Suprapubic skin (tissue), 4 donors: ENCODE measurements around the gene KNCN. TPM values are rescaled to one million over a fixed set of nuclear protein-coding genes. Genes with fewer than 3 reads are reported as not detected.

Experiments
- DNase-seq, 2 donors: peaks; one replicate each; pipeline ENCODE4 v3.0.0-alpha.2; 2019; ENCODE audit warnings: low spot score in 2 of 2
- H3K27ac ChIP-seq: fragments of 200-600 bp; sonication (generic); one replicate; pipeline ENCODE4 v1.5.1; 2019
- H3K27me3 ChIP-seq: fragments of 200-600 bp; sonication (generic); one replicate; pipeline ENCODE4 v1.5.1; 2019
- H3K36me3 ChIP-seq: fragments of 200-600 bp; sonication (generic); one replicate; pipeline ENCODE4 v1.5.1; 2019
- H3K4me1 ChIP-seq: fragments of 200-600 bp; sonication (generic); one replicate; pipeline ENCODE4 v1.5.1; 2019
- H3K4me3 ChIP-seq: fragments of 200-600 bp; sonication (generic); one replicate; pipeline ENCODE4 v1.5.1; 2019; ENCODE audit warnings: mild to moderate bottlenecking
- H3K9me3 ChIP-seq: fragments of 200-600 bp; sonication (generic); one replicate; pipeline ENCODE4 v1.5.1; 2019
- EP300 ChIP-seq: sonication (generic); formaldehyde crosslinking; IDR thresholded peaks from one replicate; pipeline ENCODE4 v1.6.1; 2017; ENCODE audit warnings: antibody characterized with exemption
- POLR2A ChIP-seq, 2 donors: fragments of 450-650 bp; IDR thresholded peaks; one replicate each; pipeline ENCODE4 v1.6.1; 2017; ENCODE audit warnings: antibody characterized with exemption in 2 of 2, mild to moderate bottlenecking in 2 of 2, moderate library complexity in 2 of 2
- POLR2AphosphoS5 ChIP-seq, 3 donors: sonication (generic); formaldehyde crosslinking; IDR thresholded peaks; one replicate each; pipeline ENCODE4 v1.6.1; 2017; ENCODE audit warnings: antibody characterized with exemption in 3 of 3
- WGBS: methylation state at CpG from one replicate; pipeline ENCODE4 v1.1.5; 2018; 5-methylcytosine and 5-hydroxymethylcytosine counted together
- total RNA-seq, 4 donors: library from RNA; depleted of rRNA; stranded (reverse); fragments of >200 nt; gene quantifications; one replicate each; pipeline ENCODE4 v1.1.0, GENCODE V29; 2016
- TF ChIP-seq, protein P1 (sequence below), 2 donors: fragments of 200-600 bp in 1 of 2; fragments of 450-650 bp in 1 of 2; sonication (generic) in 1 of 2; IDR thresholded peaks; one replicate each; pipeline ENCODE4 v1.5.1; 2016 to 2019; ENCODE audit warnings: antibody characterized with exemption in 2 of 2, mild to moderate bottlenecking in 1 of 2, moderate library complexity in 1 of 2

KNCN gene
- total RNA-seq, 4 donors from 2014 or later: not detected

DNA sequence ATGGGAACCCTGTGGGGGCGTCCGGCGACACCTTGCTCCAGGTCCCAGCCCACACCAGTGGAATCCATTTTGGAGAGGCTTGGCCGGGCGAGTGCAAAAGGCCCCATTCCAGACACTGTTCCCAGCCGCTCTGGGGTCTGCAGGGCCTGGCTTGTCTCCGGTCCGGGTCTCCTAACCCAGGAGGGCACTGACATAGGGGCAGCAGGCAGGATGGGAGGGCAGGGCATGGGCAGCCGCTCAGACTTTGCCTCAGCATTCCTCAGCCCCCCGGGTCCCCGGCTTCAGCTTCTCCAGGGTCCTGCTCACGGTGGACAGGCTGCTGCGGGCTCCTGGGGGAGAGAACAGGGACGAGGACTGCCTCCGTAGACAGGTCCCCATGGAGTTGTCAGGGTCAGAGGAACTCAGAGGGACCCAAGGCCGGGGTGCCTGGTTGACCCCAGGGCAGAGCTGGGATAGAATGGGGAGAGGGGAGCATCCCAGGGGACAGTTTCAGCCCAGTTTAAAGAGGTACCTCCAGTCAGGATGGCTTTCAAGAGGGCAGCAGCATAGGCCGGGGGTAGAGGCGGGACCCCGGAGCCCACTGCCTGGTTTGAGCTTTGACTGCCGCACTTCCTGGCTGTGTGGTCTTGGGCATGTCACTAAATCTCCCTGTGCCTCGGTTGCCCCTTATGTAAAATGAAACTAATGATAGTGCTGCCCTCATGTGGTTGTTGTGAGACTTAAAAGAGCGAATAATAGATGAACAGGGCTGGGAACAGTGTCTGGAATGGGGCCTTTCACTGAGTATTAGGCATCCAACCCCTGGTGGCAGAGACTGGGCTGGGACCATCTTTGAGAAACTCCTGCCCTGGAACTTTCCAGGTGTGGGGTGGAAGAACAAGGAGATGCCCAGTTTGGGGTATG is 3.7 kb downstream of the KNCN start:
- peaks cover 15% of the 10 kb centered on the region for H3K4me1 ChIP-seq
- H3K4me3 ChIP-seq: no peak overlapping the region
- H3K27me3 ChIP-seq: peaks cover 50% of the 10 kb centered on the region
- no peaks in the 10 kb centered on the region for H3K36me3 ChIP-seq
- TF ChIP-seq EP300 (no peak), POLR2A (IDR thresholded peaks at IDR 0.05) (no peak), POLR2AphosphoS5 (IDR thresholded peaks at IDR 0.05) (no peak)
- TF ChIP-seq, protein P1, sequence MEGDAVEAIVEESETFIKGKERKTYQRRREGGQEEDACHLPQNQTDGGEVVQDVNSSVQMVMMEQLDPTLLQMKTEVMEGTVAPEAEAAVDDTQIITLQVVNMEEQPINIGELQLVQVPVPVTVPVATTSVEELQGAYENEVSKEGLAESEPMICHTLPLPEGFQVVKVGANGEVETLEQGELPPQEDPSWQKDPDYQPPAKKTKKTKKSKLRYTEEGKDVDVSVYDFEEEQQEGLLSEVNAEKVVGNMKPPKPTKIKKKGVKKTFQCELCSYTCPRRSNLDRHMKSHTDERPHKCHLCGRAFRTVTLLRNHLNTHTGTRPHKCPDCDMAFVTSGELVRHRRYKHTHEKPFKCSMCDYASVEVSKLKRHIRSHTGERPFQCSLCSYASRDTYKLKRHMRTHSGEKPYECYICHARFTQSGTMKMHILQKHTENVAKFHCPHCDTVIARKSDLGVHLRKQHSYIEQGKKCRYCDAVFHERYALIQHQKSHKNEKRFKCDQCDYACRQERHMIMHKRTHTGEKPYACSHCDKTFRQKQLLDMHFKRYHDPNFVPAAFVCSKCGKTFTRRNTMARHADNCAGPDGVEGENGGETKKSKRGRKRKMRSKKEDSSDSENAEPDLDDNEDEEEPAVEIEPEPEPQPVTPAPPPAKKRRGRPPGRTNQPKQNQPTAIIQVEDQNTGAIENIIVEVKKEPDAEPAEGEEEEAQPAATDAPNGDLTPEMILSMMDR (IDR thresholded peaks at IDR 0.05): no peak
- H3K27ac ChIP-seq: no peak overlapping the region
- 71% methylated on average over 15 of the region's 22 CpGs for WGBS
- DNase-seq: no peak
- no peaks in the 10 kb centered on the region for H3K9me3 ChIP-seq

DNA sequence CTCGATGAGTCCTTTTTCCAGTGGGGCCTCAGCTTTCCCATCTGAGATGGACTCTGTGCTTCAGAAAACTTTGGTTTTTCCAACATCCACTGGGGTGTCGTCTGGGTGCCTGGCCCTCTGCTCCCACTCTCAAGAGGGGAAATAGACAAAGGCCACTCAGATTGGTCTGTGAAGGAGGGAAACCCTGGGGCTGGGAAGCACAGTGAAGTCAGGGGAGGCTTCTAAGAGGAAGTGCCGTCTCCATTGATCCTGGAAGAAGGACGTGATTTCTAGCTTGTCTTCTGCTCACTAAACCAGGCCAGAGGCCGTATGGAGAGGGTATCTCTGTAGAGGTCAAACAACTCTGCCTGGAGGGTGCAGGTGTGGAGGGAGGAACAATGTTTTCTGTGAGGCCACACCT is 5.2 kb downstream of the KNCN start:
- H3K27ac ChIP-seq: no peak overlapping the region
- TF ChIP-seq POLR2AphosphoS5 (IDR thresholded peaks at IDR 0.05) (no peak), EP300 (no peak), POLR2A (IDR thresholded peaks at IDR 0.05) (no peak)
- TF ChIP-seq, protein P1 (IDR thresholded peaks at IDR 0.05): no peak
- no peaks in the 10 kb centered on the region for H3K36me3 ChIP-seq
- DNase-seq: no peak
- H3K27me3 ChIP-seq: peaks cover 50% of the 10 kb centered on the region
- H3K4me1 ChIP-seq: peaks cover 15% of the 10 kb centered on the region
- no peaks in the 10 kb centered on the region for H3K9me3 ChIP-seq
- WGBS: 74% methylated on average over 5 of the region's 5 CpGs
- no peak overlapping the region for H3K4me3 ChIP-seq

DNA sequence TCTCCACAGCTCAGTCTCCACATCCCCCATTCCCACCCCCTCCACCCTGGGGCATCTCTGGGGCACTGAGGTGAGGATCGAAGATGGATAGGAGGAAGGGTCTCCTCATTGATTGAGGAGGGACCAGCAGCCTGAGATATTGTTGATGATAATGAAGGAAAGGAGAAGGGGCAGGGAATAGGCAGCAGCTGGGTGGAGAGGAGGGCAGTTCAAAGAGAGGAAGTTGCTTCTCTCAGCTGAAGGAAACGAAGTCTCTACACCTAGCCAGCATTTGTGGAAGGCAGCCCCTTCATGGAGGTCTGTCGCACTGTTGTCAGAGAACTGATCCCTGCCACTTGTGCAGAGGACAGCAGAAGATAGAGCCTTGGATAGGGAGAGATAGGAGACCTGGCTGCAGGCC is 5.7 kb downstream of the KNCN start:
- H3K27ac ChIP-seq: no peak overlapping the region
- DNase-seq: no peak
- WGBS: 78% methylated on average over 3 of the region's 3 CpGs
- peaks cover 47% of the 10 kb centered on the region for H3K27me3 ChIP-seq
- H3K4me3 ChIP-seq: no peak overlapping the region
- TF ChIP-seq EP300 (no peak), POLR2AphosphoS5 (IDR thresholded peaks at IDR 0.05) (no peak), POLR2A (IDR thresholded peaks at IDR 0.05) (no peak)
- TF ChIP-seq, protein P1 (IDR thresholded peaks at IDR 0.05): no peak
- H3K36me3 ChIP-seq: no peaks in the 10 kb centered on the region
- H3K9me3 ChIP-seq: no peaks in the 10 kb centered on the region
- H3K4me1 ChIP-seq: peaks cover 15% of the 10 kb centered on the region

DNA sequence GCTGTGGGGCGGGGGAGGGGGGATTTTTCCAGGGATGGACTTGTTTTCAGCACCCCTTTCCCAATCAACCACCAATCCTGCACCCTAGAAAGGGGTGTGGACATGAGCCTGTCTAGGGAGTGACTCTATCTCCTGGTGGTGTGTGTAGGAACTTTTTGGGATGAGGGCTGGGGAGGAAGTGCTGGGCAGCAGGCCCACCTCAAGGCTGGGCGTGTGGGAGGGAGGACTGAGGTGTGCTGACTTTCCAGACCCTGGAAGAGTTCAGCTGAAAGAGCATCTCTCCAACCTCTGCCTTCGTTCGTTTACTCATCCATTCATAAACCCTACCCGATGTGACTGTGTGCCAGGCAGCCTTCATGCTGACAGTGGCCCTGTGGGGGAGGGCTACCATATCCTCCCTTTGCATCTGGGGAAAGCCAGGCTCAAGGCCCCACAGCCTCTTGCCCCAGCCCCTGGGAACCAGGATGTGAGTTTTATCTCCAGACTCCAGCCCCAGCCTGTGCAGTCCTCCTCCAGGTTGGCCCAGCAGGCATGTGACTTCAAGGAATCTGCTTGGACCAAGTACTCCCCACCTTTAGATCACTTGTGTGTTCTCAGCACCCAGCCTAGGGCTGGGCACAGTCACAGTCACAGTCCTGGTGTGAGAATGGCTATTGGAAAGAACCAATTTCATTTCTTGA is 6.7 kb downstream of the KNCN start:
- 53% methylated on average over 5 of the region's 5 CpGs for WGBS

DNA sequence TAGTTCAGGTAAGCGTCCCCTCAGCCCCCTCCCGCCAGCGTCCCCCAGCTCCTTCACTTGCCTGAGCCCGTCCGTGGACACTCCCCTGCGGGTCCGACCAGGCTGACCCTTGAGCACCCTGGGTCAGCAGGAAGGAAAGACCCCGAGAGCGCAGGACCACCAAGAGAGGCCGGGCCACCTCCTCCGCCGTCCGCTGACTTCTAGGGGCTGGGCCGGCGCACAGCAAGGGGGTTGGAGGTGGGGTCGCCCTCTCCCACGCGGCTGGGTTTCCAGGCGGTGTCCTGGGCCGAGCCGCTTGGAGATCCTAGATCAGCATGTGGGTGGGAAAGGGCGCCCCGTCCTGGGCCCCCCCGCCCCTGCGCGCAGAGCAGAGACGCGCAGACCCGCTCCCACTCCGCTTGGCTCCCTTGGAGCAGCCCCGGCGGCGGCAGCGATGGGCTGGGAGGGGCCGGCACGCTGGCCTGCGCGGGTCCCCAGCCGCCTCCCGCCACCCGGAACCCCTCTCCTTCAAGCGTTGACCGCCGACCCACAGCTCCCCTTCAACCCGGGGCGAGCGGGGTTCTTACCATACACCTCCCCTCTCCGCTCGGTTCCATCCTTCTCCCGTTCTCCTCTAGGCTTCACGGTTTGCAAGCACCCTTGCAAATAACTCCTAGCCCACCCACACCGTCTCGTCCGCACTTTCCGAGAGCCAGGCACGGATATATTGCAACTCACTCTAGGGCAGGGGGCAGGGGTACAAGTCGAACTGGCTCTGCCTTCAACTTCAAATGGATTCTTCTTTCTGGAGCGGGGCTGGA is 7.5 kb downstream of the KNCN start:
- H3K4me3 ChIP-seq: no peak overlapping the region
- TF ChIP-seq, protein P1 (IDR thresholded peaks at IDR 0.05): no peak
- no peak for TF ChIP-seq POLR2A (IDR thresholded peaks at IDR 0.05)
- WGBS: 10% methylated on average over 40 of the region's 58 CpGs
- H3K36me3 ChIP-seq: no peaks in the 10 kb centered on the region
- peaks cover 44% of the 10 kb centered on the region for H3K27me3 ChIP-seq
- no peak for DNase-seq
- peaks cover 8% of the 10 kb centered on the region for H3K4me1 ChIP-seq
- no peaks in the 10 kb centered on the region for H3K9me3 ChIP-seq
- no peak overlapping the region for H3K27ac ChIP-seq

More for the DNA sequence above, 6.7 kb downstream of the KNCN start:
- no peak overlapping the region for H3K27ac ChIP-seq
- no peaks in the 10 kb centered on the region for H3K36me3 ChIP-seq
- no peak for DNase-seq
- peaks cover 11% of the 10 kb centered on the region for H3K4me1 ChIP-seq
- H3K4me3 ChIP-seq: no peak overlapping the region
- no peak for TF ChIP-seq EP300
- TF ChIP-seq POLR2AphosphoS5 (IDR thresholded peaks at IDR 0.05): no peak
- no peak for TF ChIP-seq POLR2A (IDR thresholded peaks at IDR 0.05)
- peaks cover 44% of the 10 kb centered on the region for H3K27me3 ChIP-seq
- no peaks in the 10 kb centered on the region for H3K9me3 ChIP-seq
